ENCODE results near the gene NOTO. TPM values are rescaled to one million over a fixed set of nuclear protein-coding genes. Genes with fewer than 3 reads are reported as not detected.

Gene NOTO
- total and polyA plus RNA-seq, 2 of the 8 experiments (the other 6 are each of a cell fraction or from before 2014, with no cell fraction given) = 0.33 to 0.54 TPM

DNA sequence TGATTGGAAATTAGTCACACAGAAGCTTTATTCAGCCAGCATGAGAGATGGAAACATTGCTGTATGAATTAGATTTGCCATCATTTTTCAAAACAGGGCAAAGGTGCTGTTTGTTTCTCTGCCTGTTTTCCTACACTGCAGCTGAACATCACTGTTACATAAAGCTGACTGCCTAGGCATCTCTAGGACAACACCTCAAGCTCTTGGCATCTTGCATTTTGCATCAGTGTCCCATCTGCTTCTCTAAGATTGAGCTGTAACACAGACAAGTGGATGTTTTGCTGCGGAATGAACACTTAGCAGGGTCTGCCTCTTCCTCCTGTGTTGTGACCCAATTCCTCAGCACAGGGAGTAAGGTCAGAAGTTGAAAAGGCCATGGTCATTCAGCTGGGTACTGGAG lies 36.6 kb downstream of the NOTO start (continued):
- TF ChIP-seq CTCF (IDR thresholded peaks at IDR 0.05; ENCODE audit: control extremely low read depth in 1 of 3, insufficient read depth in 1 of 3, low read depth in 1 of 3, low read length in 3 of 3) (no peak), SP1 (IDR thresholded peaks at IDR 0.05; ENCODE audit: low read depth, low read length) (no peak), MAFK (IDR thresholded peaks at IDR 0.05; ENCODE audit: low read depth, low read length) (no peak), TAF7 (optimal IDR thresholded peaks at IDR 0.05; ENCODE audit: borderline replicate concordance, low read depth, low read length) (no peak), CTBP2 (IDR thresholded peaks at IDR 0.05; ENCODE audit: borderline replicate concordance, insufficient read depth, insufficient read length, low read length) (no peak), EP300 (IDR thresholded peaks at IDR 0.05; ENCODE audit: borderline replicate concordance in 1 of 2, low read depth in 2 of 2, low read length in 2 of 2) (no peak), ZNF274 (IDR thresholded peaks at IDR 0.05; ENCODE audit: borderline replicate concordance, extremely low read depth, low read length) (no peak), ATF2 (IDR thresholded peaks at IDR 0.05; ENCODE audit: low read length) (no peak), PHF8 (conservative IDR thresholded peaks at IDR 0.05; ENCODE audit: low read depth, low read length) (no peak)
- TF ChIP-seq, protein P1, sequence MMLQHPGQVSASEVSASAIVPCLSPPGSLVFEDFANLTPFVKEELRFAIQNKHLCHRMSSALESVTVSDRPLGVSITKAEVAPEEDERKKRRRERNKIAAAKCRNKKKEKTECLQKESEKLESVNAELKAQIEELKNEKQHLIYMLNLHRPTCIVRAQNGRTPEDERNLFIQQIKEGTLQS (IDR thresholded peaks at IDR 0.05; ENCODE audit: insufficient read depth, low read depth, low read length) = no peak
- TF ChIP-seq, protein P2, sequence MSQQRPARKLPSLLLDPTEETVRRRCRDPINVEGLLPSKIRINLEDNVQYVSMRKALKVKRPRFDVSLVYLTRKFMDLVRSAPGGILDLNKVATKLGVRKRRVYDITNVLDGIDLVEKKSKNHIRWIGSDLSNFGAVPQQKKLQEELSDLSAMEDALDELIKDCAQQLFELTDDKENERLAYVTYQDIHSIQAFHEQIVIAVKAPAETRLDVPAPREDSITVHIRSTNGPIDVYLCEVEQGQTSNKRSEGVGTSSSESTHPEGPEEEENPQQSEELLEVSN (IDR thresholded peaks at IDR 0.05) = no peak

Data from H1 (cell line).